Ovary (tissue), 3 donors: ENCODE data around the gene ADI1.

Experiments used
- CTCF ChIP-seq, 3 donors: fragments of 450-650 bp in 2 of 3; fragments of 200-600 bp in 1 of 3; IDR thresholded peaks; one replicate each; pipeline versions ENCODE4 v1.5.1 to v1.8.0; 2016 to 2022; ENCODE audit warnings: antibody characterized with exemption in 3 of 3, mild to moderate bottlenecking in 1 of 3
- EP300 ChIP-seq: sonication (generic); formaldehyde crosslinking; IDR thresholded peaks from one replicate; pipeline ENCODE4 v1.6.1; 2017; ENCODE audit warnings: antibody characterized with exemption
- donor health status: DM: no; HTN: no; CAD: no.

DNA sequence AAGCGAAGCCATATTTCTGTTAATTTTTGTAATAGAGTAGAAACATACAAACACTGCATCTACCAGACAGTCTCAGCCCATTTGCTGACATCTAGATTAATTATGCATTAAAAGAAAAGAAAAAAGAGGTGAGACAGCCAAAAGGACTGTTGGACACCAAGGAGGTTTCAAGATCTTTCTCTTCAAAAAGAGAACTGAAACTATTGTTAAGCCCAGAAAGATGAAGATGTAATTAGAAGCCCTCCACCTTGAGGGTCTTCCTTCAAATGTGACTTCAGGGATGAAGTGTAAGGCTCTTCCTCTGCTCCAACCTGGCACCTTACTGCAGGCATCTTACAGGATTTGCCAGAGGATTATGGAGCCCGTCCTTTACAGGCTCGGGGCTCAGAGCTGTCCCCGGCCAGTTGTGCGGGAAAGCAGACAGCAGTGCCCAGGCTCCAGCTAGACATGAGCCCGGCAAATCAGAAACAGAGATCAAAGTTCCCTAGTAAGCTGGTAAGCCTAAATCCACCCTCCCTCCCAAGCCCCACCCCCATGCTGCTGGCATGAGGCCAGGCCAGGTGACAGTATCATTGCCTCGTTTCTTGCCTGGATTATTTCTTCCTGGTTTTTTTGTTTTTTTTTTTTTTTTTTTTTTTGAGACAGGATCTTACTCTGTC, 38.9 kb downstream of the ADI1 start:
- TF ChIP-seq CTCF (IDR thresholded peaks at IDR 0.05) (no peak), EP300 (no peak)
